HG02571 (cell line): ENCODE data around the gene ALK.
A peak's percentile ranks its signal among the peaks of the same experiment; 100 is the strongest.

Experiments
- ATAC-seq: cut with Tn5 transposase; IDR thresholded peaks from one replicate; pipeline ENCODE4 v1.9.1; 2021; ENCODE audit warnings: mild to moderate bottlenecking, moderate library complexity; ENCODE audit not compliant: unreplicated experiment

The ALK gene

DNA sequence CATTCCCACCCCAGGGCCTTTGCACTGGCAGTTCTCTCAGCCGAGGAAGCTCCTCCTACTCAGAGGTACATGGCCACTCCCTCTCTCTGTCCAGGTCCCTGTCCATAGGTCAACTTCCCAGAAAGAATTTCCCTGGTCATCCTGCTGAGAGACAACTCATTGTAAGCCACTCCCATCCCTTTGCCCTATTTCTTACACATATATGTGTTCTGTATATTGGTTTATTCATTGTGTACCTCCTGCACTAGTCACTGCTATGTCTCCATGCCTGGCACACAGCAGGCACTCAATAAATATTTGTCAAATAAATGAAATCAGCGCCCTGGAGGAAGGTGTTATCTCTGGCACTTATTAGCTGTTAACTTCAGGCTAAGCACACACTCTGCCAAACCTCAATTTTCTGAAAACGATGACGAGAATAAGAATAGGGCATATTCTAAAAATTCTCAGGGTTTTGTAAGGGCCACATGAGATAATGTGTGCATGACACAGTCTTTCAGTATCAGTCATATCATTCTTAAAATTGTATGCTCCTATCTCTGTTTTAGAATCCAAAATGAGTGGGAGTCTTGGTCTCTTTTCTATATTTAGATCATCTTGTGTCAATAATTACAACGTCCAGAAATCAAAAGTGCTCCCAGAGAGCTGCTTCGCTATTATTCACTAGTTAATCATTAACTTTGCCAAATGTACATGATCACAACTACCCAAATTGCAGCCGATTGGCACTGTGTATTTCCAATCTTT lies 198.0 kb downstream of the ALK start:
- ATAC-seq: peak; percentile 80

GRCh38 chr2:29719639-29720038 lies 201.7 kb downstream of the ALK start:
- no peak for ATAC-seq

DNA sequence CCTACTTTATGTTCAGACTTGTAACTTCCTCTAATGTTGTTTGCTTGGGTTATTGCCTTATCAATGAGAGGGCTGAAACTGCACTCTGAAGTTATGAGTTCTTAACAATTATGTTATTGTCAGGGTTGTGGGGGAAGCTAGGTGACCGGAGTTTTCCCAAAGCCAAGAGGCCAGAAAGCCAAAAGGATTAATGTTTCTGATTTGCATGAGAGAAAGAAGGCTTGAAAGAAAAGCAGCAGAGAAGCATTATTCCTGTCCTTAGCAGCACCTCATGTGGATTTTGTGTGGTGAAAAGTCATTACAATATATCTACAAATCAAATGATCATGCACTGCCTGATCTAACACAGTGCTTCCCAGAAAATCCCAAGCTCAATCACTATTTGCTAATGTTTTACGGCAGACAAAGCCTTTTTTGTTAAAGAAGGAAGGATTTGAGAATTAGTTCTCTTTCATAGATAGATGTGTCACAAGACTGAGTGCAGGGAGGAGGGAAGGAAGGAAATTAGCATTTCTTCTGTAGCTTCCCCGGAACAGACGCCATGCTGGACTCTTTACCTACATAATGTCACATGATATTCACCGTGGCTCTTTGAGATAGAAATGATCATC lies 203.2 kb downstream of the ALK start:
- no peak for ATAC-seq

DNA sequence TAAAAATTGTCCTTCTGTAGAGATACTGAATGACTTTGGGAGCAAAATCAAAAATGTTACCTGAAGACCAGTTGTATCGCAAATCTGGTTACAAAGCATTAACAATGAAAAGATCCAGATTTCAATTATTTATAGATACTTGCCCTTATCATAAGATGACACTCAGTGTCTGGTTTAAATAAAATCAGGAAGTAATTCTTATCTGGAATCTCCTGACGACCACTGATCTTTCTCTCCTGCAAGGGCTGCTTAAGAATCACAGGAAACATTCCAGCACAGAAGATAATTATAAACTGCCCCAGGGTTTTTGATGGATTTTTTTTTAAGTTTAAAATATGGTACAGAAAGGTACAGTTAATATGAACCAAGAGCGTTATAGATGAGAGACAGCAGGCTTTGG lies 205.7 kb downstream of the ALK start:
- no peak for ATAC-seq

DNA sequence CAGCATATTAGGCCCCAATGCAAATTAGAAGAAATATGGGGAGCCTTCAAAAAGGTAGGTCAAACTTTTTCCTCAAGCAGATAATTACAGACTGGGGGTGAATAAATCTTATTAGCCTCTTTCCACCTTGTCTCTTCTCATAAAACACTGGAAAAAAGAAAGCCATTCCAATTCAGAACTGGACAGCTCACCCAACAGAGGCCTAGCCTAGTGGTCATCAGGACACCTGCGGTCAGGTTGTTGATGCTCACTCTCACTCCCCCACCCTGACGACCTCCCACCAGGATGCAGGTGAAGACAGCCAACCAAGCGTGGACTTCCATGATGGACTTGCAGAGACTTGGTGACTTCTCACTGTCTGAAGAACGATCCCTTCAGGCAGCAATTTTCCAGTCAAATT lies 207.1 kb downstream of the ALK start:
- ATAC-seq: no peak

- ATAC-seq: no peak
Measured at GRCh38 chr2:29706171-29706720, 215.1 kb downstream of the ALK start.

- ATAC-seq: no peak
Measured at GRCh38 chr2:29705616-29706015, 215.8 kb downstream of the ALK start.

DNA sequence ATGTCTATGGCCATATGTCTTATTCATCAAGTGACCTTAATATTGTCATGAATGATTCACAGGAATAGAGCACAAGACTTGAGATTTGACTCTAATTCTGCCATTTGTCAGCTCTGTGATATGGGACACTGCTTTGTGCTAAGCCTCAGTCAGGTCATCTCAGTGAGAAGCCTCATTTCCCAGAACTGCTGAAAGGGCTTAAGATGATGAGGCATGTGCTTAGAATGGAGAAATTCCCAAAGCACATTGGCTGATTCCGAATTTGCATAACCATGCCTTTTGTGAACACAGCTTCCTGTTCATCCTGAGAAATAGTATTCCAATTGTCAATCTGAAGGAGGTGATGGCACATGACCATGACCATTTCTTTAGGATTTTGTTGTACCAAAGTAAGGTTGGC lies 218.1 kb downstream of the ALK start:
- ATAC-seq: no peak

DNA sequence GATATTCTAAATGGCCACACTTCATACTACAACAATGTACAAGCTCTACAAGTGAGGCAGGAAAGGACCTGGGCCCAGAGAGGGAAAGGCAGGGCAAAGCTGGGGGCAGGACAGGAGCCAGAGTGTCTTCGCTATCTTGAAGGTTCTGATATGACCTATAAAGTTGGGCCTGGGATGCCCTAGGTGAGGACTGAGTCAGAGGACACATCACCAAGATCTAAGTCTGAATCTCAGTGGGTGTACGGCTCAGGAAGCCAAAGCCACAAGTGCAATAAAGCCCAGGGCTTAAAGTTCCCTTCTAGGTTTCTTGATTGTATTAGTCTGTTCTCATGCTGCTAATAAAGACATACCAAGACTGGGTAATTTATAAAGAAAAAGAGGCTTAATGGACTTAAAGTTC lies 219.1 kb downstream of the ALK start:
- no peak for ATAC-seq

GRCh38 chr2:29700560-29700959 lies 220.8 kb downstream of the ALK start:
- ATAC-seq: no peak

DNA sequence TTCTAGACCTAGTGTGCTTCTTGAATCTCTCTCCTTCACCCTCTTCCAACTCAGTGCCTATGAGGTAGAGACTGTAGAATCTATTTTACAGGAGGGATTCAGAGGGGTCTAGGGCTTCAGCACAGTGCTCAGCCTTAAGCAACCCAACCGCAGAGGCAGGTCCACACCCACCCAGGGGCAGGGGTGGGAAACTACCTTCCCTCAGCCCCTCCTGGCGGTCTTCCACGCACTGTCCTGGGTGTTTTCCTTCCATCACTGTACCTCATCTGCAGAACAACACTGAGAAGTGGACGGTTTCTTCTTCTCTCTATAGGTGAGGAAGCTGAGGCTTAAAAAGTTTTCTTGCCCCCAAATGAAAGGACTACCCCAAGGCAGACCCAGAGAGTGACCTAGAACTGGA lies 222.3 kb downstream of the ALK start:
- no peak for ATAC-seq

DNA sequence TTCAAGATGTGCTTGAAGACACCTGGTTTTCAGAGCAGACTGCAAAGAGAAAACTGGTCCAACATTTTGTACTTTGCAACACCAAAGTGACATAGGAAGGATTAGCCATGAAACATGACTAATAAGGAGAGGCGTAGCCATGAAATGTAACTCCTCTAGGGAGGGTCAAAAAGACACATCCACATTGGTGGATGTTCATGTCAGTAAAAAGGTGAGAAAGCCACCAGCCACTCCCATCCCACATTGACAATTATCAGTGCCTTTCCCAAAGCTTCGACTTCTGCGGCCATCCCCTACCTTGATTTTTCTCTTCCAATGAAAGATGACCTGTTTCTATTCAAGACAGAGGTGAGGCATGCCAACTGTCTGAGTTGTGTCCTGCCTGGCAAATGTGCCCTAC lies 223.2 kb downstream of the ALK start:
- no peak for ATAC-seq

DNA sequence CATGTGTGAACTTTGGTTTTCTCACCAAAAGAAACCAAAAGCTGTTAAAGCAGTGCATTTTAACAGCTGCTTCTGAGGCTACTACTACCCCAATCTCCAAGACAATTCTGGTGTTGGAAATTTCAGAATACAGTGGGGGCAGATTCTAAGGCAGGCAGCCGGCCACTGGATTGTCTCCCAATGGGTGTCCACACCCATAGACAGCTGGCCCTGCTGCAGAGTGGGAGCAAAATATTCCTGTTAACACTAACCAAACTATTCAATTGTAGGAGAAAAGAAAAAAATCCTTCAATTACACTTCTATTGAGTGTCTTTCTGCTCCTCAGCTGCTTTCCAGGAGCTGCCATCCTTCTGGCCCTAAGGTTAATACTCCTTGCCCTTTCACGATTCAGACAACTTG lies 223.7 kb downstream of the ALK start:
- ATAC-seq: no peak

DNA sequence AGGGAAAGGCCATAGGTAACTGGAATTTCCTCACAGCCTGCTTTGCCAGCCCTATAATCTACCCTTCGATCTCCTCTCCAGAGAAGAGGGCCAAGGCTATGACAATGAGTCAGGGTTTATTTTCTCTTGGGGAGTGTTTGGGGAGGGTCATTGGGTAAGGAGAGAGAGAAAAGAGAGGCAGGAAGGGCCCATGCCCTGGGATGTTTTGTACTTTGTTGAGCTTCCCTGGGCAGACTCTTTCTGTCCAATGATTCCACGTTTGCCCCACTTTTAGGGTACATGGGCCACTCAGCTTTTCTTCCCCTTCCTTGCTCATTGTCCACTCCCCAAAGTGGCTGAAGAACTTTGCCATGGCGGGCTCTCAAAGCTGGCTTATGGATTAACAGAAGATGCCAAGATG lies 224.2 kb downstream of the ALK start:
- no peak for ATAC-seq

DNA sequence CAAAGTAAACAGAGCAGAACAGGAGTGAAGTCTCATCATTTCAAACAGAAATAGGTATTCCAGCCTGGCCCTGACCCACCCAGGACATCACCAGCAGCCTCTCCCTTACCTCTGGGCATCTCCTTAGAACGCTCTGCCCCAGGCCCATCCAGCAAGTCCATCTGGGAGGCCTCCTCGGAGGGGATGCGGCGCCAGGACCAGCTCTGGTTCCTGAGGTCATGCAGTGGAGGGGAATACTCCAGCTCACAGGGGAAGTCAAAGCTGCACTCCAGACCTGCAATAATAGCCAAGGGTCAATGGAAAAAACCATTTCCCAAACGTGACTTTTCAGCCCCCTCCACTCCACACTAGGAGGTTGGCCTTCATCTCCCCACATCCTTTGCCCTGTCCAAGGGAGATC lies 226.6 kb downstream of the ALK start:
- ATAC-seq: no peak

DNA sequence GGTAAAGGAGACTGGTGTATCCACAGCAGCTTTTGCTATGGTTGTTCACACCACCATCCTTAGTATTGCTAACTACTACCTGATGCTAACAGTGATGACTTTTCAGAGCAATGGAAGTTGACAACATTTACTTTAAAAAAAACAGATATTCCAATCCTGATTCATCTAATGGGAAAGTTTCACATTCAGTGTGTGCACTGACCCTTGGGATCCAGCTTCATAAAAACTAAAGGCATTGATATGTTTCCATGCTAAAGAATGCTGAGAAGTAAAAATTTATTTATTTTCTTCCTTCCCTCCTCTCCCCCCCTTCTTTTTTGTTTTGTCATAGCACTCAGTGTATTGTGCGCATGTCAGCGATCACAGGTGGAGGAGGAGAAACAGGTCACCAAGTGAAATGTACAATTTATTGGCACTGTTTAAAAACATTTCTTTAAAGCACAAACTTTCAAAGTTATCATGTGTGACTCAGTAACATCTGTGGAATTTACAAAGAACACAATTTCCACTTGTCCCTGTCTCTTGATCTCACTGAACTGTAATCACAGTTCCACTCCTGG lies 229.9 kb downstream of the ALK start:
- no peak for ATAC-seq

- ATAC-seq: no peak
Measured at GRCh38 chr2:29689666-29690065, 231.7 kb downstream of the ALK start.

GRCh38 chr2:29688429-29688828 lies 233.0 kb downstream of the ALK start:
- no peak for ATAC-seq

DNA sequence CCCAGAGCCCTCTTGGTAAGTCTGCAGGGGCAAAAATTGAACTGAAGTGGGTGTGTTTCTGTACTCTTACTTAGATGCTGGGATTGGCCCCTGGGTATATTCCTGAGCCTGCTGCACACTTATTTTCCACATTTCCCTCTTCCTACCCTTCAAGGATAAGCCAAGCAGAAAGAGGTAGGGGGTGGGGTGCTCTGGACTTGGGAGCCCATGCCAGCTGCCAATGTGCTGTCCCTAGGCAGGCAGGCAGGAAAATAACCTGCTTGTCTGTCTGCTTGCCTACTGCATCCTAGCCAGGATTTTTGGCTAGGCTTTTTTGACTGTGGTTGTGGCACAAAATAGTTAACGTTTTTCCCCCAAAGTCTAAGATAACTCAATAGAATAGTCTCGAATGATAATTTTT lies 234.3 kb downstream of the ALK start:
- ATAC-seq: no peak

DNA sequence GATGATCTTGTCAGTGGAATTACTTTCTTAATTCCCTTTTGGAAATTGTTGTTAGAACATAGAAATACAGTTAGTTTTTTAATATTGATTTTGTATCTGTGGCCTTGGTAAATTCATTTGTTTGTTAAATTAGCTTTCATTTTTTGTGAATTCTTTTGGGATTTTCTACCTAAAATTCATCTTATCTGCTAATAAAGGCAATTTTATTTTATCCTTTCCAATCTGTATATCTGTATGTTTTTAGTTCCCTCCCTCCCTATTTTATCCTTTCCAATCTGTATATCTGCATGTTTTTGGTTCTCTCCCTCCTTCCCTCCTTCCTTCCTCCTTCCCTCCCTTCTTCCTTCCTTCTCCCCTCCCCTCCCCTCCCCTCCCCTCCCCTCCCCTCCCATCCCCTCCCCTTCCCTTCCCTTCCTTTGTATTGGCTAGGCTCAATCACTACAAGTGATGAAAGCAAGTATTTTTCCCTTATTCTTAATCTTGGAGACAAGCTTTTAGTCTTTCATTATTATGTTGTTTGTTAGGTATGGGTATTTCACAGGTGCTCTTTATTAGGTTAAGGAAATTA lies 244.4 kb downstream of the ALK start:
- ATAC-seq: no peak

DNA sequence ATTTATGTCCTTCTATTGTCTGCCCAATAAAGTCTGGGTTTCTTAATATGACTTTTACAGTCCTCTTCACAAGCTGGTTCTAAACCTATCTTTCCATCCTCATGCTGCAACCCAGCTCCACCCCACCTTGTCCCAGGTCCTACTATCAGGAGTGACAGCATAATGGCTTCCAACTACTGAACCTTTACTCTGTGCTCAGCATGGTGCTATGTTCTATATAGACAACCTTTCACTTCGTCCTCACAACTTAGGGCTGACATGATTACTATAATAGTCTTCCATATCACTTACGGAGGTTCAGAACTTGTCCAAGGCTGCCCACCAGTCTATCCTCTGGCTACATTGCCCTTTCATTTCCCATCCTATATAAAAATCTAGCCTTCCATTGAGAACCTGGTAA lies 256.8 kb downstream of the ALK start:
- ATAC-seq: no peak

DNA sequence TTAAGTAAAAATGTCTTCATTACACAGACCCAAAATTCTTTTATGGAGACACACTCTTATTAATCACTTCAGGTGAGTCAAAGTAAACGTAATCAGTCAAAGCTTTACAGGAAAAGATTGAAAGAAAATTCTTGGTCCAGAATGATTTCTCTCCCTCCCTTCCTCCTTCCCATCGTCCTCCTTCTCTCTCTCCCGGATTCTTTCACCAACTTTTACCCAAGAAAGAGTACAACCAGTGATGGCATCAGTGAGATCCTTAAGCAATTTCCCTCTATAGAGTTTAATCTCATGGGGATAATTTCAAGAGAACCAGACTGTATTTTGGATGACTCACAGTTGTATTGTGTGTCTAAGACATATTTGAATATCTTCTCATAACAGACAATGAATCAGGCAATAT lies 258.1 kb downstream of the ALK start:
- ATAC-seq: no peak
